HG03457 (cell line): ENCODE data around the gene SNUPN.
"Not testable (repeated sequence)": the region's sequence is repeated elsewhere in the genome, so short reads cannot be mapped to it uniquely, and the experiment has no call there.

Source experiments
- ATAC-seq: cut with Tn5 transposase; IDR thresholded peaks from one replicate; pipeline ENCODE4 v1.9.1; 2021; ENCODE audit warnings: moderate number of reproducible peaks; ENCODE audit not compliant: unreplicated experiment

SNUPN gene

DNA sequence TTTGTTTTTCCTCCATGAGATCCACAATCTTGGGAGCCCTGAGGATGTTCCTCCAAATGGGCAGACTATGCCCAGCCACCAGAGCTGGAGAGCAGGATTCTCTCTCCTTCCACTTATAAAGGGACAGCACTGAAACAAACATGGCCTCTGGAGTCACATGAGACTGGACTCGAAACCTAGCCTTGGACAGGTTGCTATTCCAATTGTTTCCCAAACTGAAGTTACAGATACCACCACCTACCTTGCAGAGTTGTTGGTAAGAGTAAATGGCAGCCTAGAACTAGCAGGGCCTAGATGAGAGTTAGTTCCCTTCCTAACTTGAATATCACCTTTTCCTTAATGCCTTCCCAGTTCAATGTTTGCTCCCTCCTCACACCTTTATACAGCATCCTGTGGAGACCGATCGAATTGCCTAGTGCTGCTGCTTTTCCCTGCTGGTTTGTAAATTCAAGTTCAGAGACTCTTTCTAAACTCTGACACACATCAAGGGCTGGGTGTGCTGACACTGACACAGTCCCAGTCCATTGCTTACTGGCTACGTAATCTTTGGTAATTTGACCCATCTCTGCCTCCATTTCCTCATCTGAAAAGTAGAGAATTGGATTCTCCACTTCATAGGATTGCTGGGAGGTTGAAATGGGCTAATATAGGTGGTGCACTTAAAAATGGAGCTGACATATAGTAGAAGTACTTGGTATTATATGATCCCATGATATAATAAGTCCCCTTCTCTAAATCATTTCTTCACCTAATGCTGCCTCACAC is 11.9 kb upstream of the SNUPN start:
- no peak for ATAC-seq

DNA sequence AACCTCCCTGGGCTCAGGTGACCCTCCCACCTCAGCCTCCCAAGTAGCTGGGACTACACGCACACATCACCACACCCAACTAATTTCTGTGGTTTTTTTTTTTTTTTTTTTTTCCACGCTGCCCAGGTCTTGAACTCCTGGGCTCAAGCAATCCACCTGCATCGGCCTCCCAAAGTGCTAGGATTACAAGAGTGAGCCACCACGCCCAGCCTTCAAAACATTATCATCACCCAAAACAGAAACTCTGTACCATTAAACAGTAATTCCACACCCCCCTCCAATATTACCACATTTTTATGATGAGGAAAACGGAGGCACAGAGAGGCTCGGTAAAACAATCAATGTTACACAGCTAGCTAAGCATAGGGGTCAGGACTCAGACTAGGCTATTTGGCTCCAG is 10.5 kb upstream of the SNUPN start:
- no peak for ATAC-seq

DNA sequence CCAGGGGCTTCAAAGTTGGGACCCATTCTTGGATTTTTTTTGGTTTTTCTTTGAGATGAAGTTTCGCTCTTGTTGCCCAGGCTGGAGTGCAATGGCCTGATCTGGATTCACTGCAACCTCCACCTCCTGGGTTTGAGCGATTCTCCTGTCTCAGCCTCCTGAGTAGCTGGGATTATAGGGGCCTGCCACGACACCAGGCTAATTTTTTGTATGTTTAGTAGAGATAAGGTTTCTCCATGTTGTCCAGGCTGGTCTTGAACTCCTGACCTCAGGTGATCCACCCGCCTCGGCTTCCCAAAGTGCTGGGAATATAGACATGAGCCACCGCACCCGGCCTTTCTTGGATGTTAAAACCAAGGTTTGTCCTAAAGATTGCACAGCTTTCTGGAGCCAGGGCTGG is 8.4 kb upstream of the SNUPN start:
- ATAC-seq, result not testable (repeated sequence)

DNA sequence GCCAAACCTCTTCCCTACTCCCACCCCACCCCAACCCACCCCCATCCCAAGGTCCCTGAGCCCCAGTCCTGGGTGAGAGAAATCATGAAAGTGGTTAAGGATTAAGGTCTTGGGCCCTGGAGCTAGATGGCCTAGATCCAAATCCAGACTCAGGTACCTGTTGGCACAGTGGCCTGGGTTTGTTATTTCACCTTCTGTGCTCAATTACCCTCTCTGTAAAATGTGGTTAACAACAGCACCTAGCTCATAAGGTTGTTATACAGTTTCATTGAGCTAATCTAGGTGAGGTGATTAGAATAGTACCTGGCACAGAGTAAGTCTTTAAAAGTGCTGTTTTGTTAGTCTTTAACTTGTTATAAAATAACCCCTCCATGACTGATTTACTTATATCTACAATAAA is 6.4 kb upstream of the SNUPN start:
- ATAC-seq, result no peak

DNA sequence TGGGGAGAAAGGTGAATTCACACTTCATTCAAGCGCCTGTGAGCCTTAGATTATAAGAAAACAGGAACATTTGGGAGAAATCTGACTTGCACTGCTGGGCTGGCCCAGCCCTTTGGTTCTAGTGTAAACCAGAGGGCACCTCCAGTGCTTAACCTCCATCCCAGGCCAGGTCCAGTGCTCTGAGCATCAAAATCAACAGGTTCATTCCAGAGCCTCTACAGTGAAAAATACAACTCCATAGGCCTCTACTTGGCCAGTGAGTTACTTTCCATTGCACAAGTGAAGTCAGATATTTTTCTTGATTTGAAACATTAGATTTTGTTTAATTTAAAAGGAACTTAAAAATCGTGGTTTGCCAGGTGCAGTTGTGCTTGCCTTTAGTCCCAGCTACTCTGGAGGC is 3.0 kb downstream of the SNUPN start:
- ATAC-seq, result no peak

DNA sequence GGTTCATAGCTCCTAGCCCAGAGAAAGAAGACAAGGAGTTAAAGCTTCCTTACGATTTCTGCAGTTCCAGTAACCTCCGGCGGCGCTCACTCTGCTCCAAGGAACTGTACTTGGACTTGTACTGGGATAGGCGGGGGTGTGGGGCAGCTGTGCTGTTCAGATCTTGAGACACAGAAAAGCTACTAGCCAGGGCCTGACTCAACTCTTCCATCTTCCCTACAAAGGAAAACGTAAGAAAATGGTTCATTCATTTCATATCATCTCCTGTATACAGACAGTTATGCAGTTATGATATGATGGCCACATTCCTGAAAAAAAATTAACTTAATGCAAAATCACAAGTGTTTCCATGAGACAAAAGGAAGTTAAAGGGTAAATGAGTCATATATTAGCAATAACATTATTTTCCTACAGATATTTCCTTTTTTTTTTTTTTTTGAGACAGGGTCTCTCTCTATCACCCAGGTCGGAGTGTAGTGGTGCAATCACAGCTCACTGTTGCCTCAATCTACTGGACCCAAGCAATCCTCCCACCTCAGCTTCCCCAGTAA is 4.6 kb downstream of the SNUPN start:
- no peak for ATAC-seq

DNA sequence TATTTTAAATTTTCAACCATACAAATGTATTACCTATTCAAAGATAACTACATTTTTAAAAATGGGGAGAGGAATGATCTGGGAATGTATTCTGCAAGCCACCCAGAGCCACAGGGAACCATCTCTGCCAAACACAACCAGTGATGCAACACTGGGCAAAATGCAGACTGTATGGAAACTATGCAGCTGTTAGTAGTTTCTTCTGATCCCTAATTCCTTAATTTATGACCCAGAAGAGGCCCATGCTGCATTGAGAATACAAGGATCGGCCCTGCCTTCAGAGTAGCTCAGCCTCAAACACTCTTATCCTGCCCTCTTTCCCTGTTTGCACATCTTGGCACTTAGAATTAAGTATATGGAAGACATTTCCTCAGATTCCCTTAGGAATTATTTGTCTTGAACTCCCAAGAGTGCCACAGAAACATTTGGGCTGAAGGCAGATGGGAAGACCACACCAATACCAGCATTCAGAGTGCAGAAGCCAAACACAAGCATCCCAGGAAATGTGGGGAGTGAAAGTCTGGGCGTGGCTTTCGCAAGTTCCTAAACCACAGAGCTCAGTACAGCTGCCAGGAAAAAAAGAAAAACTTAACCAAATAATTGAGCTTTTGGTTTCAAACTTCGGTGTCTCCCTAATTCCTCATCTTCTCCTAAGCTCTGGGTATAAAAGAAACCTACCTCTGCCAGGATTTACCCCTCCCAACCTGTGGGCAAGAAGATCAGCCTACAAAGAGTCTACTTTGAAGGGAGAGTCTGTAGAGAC is 5.3 kb downstream of the SNUPN start:
- no peak for ATAC-seq

DNA sequence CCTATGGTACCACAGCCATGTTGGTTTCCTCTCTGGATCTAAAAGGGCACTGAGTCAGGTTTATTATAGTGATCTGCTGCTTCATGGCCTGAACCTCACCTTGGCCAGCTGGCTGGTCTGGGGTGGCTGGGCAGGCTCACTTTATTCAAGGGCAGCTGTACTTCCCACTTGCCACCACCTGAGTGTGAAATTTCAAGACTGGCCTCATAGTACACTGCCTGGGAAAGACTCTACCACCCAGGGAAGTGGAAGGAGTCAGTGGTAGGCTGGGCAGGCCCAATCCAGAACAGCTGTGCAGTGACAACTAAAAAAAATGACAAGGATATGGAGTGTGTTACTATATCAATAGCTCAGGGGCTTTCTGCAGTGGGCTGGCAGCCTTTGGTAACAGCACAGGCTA is 8.8 kb downstream of the SNUPN start:
- ATAC-seq, result no peak

DNA sequence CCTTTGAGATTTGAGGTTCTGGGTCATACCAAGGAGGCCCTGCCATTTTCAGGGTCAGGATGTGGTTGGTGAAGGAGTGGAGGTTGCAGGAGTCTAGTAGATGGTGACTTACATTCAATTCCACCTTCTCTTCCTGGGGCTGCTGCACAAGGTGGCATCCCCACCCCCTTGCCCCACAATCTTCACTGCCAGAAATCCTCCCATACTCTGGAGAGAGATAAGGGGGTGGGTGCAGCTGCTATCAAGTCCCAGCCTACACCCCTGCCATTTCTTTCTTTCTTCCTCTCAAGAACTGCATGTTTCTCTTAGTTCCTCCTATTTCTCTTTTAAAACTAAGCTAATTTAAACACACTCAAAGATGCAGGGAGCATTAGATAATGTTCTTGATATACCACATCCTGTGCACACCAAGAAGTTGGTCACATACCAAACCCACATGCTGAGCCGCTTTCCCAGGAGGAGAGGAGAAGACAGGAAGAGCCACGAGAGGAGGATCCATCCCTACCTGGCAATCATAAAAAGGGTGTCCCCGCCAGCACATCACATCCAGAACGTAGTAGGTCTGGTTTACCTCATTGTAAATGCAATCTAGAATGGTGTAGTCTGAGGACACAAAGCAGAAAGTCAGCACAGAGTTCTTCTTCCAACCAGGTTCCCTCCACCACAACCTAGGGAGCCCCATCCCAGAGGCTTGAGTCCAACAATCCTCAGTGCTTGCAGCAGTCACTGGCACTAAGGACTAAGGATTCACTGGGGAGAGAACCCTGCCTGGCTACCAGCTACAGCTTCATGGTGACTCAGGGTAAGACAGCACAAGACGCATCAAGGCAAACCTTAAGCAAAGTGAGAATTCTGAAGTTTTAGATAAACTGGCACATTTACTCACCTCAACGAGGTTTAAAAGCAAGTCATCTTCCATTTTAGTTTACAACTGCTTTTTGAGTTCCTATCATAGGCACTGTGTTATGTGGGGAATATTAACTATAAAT is 18.5 kb downstream of the SNUPN start:
- no peak for ATAC-seq

DNA sequence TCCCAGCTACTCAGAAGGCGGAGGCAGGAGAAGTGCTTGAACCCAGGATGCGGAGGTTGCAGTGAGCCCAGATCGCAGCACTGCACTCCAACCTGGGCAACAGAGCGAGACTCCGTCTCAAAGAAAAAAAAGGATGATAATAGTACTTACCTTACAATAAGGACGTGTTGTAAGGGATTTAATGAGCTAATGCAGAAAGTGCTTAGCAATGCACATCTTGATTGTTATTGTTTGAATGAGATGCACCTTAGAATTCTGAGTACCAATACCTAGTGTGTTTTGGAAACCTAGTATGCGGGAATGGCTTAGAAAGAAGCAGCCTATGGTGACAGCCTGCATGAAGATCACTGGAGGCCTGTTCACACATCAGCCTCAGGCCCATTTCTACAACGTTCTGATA is 19.5 kb downstream of the SNUPN start:
- ATAC-seq, result no peak

DNA sequence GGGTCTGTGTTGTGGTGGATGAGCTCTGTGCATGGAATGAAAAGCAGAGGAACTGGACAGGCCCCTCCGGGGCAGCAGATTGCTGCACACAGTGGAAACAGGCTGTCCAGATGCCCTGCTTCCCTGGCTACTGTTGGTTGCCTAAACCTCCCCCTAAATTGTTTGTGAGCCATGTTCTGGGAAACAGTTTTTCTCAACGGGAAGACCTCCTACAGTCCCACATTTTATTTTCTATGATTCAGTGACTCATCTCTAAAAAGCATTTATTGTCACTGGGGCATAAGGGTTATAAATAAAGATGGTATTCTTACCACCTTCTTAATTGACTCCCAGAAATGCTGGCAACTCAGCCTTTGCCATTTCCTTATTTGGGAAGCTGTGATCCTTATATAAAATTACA is 26.1 kb downstream of the SNUPN start:
- no peak for ATAC-seq

DNA sequence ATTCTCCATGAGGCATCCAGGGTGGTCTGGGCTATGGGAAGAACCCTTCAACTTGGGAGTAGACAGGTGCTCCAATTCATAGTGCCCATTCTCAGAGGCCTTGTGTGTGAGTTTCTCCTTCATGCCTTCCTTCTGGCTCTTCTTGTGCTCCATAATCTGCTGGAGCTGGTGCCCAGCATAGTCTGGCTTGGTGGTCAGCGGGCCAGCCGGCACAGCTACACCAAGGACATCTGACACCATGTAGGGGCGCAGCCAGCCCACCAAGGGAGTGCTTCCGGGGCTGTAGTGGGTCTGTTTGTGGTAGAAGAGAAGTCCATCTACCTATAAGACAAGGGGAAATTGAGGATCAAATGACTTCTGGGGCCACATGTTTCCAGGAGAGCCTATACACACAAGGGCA is 27.2 kb downstream of the SNUPN start:
- no peak for ATAC-seq

DNA sequence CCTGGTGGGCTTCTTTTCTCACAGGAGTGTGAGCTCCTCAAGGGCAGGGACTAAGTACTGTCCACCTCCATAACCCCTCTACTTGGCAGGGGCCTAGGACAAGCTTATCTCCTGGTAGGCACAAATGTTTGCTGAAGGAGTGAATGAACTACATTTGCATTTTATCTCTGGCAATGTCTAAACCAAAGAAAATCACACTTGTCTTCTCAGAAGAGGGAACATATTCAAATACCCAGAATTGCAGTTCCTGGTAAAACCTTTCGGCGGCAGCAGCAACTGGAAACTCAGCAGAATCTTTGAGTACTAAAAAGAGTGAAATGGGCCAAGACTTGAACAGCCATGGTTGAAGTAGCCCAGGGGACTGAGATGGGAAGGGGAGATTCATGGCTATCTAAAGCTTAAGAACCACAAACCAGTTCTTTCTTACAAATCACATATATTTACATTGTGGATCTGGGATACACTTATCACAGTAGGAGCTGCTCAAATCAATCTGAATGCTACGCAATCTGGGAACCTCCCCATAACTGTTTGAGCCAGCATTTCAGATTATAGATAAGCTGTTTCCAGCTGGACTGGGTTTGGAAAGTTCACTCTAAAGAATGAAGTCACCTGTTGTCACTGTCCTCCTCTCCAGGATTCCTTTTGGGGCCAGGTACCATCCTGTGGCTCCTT is 27.7 kb downstream of the SNUPN start:
- ATAC-seq, result no peak

DNA sequence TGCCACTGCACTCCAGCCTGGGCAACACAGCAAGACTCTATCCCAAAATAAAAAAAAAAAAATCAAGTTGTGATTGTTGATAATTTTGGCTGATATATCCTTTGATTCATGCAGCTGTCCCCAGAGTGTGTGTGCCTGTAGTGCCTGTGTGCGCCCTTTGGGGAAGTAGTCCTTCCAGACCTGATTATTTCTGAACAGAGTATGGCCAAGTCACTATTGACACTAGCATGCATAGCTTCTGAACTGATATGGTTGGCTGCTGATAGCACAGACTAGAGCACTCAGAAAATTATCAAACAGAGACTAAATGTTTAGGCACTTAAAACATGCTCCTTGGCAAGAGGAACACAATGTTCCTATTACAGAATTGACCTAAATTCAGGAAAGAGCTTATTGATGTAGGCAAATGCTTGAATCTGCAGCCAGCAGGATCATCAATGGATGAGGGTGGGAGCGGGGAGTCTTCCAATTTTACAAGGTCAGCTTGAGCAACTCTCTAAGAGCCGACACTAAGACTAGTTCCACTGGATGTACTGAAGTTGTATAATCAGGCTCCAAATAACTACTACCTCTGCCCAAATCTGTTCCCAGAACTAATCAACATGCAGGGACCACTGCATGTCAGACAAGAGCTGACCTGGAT is 28.7 kb downstream of the SNUPN start:
- no peak for ATAC-seq

DNA sequence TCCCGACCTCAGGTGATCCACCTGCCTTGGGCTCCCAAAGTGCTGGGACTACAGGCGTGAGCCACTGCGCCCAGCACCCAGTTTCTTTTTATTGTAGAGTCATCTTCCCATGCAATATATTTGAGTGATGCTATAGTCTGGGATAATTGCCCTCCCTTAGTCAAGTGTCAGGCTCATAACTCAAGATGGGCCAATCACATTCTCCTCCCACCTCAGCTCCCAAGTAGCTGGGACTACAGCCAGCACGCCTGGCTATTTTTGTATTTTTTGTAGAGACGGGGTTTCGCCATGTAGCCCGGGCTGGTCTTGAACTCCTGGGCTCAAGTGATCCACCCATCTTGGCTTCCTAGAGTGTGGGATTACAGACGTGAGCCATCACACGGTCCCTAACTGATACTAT is 31.2 kb downstream of the SNUPN start:
- ATAC-seq, result no peak

DNA sequence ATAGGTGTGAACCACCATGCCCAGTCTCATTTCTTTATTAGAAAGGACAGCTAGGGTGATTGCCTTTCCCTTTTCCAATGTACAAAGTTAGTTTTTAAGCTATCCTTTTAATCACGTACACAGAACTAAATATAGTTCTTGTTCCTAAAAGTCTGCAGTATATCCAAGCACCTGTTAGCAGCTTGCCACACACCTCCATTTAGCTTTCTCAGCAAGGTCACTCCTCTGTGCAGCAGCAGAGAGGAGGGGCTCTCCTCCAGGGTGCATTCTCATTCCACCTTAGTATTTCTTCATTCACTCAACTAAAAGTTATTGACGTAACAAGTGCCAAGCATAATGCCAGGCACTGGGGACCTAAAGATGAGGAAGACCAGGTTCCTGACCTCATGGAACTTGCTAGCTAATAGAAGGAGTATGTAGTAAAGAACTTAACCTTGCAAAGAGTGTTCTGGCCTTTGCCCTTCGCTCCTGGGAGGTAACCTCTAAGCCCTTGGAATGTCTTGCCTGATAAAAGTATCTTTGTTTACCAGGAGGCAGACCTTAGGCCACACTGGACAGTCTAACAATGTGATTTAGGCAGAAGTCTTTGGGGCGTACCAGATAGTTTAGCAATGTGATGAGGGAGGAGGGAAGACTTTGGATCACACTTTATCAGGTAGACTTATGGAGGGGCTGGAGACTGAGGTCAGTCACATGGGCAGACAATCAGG is 33.7 kb downstream of the SNUPN start:
- no peak for ATAC-seq

DNA sequence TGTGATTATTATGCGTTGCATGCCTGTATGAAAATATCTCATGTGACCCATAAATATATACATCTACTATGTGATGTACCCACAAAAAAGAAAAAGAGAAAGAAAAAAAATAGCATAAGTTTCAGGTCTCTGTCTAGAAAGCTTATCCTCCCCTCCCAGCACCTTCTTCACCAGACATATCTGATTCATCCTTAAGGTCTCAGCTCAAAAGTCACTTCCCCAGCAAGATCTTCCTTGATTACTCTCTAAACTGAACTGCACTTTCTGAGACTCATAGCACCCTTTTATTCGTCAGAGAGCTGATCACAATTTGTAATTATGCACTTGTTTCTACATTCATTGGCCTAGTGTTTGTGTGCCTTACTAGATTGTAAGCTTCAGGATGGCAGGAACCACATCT is 35.3 kb downstream of the SNUPN start:
- ATAC-seq, result no peak

DNA sequence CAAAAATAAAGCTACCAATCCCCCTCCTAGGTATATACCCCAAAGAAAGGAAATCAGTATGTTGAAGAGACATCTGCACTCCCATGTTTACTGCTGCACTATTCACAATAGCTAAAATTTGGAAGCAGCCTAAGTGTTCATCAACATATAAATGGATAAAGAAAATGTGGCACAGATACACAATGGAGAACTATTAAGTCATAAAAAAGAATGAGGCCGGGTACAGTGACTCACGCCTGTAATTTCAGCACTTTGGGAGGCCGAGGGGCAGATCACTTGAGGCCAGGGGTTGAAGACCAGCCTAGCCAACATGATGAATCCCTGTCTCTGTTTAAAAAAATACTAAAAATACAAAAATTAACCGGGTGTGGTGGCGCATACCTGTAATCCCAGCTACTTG is 36.5 kb downstream of the SNUPN start:
- no peak for ATAC-seq

DNA sequence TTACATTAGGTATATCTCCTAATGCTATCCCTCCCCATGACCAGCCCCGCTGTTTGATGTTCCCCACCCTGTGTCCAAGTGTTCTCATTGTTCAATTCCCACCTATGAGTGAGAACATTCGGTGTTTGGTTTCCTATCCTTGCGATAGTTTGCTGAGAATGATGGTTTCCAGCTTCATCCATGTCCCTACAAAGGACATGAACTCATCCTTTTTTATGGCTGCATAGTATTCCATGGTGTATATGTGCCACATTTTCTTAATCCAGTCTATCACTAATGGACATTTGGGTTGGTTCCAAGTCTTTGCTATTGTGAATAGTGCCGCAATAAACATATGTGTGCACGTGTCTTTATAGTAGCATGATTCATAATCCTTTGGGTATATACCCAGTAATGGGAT is 39.1 kb downstream of the SNUPN start:
- not testable (repeated sequence) for ATAC-seq
